ENCODE results near the gene EIF2AK3. TPM values are rescaled to one million over a fixed set of nuclear protein-coding genes. Genes with fewer than 3 reads are reported as not detected.

The EIF2AK3 gene
- polyA plus RNA-seq, 3 donors, result 2.0 to 6.6 (median 2.3) TPM

GRCh38 chr2:88639865-88640264, 12.6 kb upstream of the EIF2AK3 start:
- TF ChIP-seq CTCF (IDR thresholded peaks at IDR 0.05), result no peak
- Mint-ChIP-seq H3K27ac (no peak overlapping the region), H3K4me3 (no peak overlapping the region), H3K9me3 (peaks cover 6 to 24% (median 12%) of the 10 kb centered on the region in 7 donors), H3K27me3 (ENCODE audit: low read depth in 3 of 3) (peaks cover 3 to 5% (median 4%) of the 10 kb centered on the region in 3 donors), H3K36me3 (no peaks in the 10 kb centered on the region), H3K4me1 (no peaks in the 10 kb centered on the region)
- H3K9ac ChIP-seq (ENCODE audit: insufficient read depth, low read length, poor library complexity, severe bottlenecking), result no peak overlapping the region
- DNase-seq, result no peak
- no peaks in the 10 kb centered on the region for H3K27me3 ChIP-seq (ENCODE audit: control insufficient read depth in 2 of 2, insufficient read depth in 2 of 2, low read length in 2 of 2)
- no peaks in the 10 kb centered on the region for H3K4me1 ChIP-seq (ENCODE audit: control insufficient read depth in 1 of 2, insufficient read depth in 2 of 2, low read length in 2 of 2)
- H3K4me2 ChIP-seq (replicated peaks; ENCODE audit: extremely low read depth, low read length, poor library complexity, severe bottlenecking), result no peak overlapping the region
- H4K20me1 ChIP-seq (ENCODE audit: insufficient read depth, low read length), result no peaks in the 10 kb centered on the region
- intact Hi-C loops (cut with micrococcal nuclease), result no loop called here
- H3K27ac ChIP-seq (ENCODE audit: low read depth in 1 of 2, low read length in 2 of 2), result no peak overlapping the region
- H3K79me2 ChIP-seq (ENCODE audit: insufficient read depth, low read length), result no peaks in the 10 kb centered on the region
- no peak overlapping the region for H2AFZ ChIP-seq (ENCODE audit: insufficient read depth, low read depth, low read length, poor library complexity, severe bottlenecking)
- H3K36me3 ChIP-seq (replicated peaks in 1 of 2; ENCODE audit: control insufficient read depth in 1 of 2, insufficient read depth in 2 of 2, low read length in 2 of 2), result no peaks in the 10 kb centered on the region
- no CpG with 5 or more reads among the region's 1 CpG for WGBS (ENCODE audit: insufficient coverage)
- H3K4me3 ChIP-seq (replicated peaks in 1 of 3; ENCODE audit: low read depth in 2 of 3, low read length in 3 of 3), result no peak overlapping the region
- peaks cover 0 to 12% of the 10 kb centered on the region in 2 donors for H3K9me3 ChIP-seq (replicated peaks in 1 of 2; ENCODE audit: control insufficient read depth in 1 of 2, insufficient read depth in 1 of 2, low read length in 2 of 2)

GRCh38 chr2:88638743-88639142, 11.5 kb upstream of the EIF2AK3 start:
- no CpG with 5 or more reads among the region's 3 CpGs for WGBS (ENCODE audit: insufficient coverage)
- Mint-ChIP-seq H3K27ac (no peak overlapping the region), H3K36me3 (no peaks in the 10 kb centered on the region), H3K4me3 (no peak overlapping the region), H3K9me3 (peaks cover 6 to 23% (median 11%) of the 10 kb centered on the region in 7 donors), H3K27me3 (ENCODE audit: low read depth in 3 of 3) (peaks cover 2 to 3% (median 3%) of the 10 kb centered on the region in 3 donors), H3K4me1 (no peaks in the 10 kb centered on the region)
- Histone ChIP-seq H3K9me3 (replicated peaks in 1 of 2; ENCODE audit: control insufficient read depth in 1 of 2, insufficient read depth in 1 of 2, low read length in 2 of 2) (peaks cover 0 to 12% of the 10 kb centered on the region in 2 donors), H2AFZ (ENCODE audit: insufficient read depth, low read depth, low read length, poor library complexity, severe bottlenecking) (no peak overlapping the region), H3K4me3 (replicated peaks in 1 of 3; ENCODE audit: low read depth in 2 of 3, low read length in 3 of 3) (no peak overlapping the region), H3K9ac (ENCODE audit: insufficient read depth, low read length, poor library complexity, severe bottlenecking) (no peak overlapping the region), H3K4me1 (ENCODE audit: control insufficient read depth in 1 of 2, insufficient read depth in 2 of 2, low read length in 2 of 2) (no peaks in the 10 kb centered on the region), H3K27ac (ENCODE audit: low read depth in 1 of 2, low read length in 2 of 2) (no peak overlapping the region), H3K36me3 (replicated peaks in 1 of 2; ENCODE audit: control insufficient read depth in 1 of 2, insufficient read depth in 2 of 2, low read length in 2 of 2) (no peaks in the 10 kb centered on the region), H4K20me1 (ENCODE audit: insufficient read depth, low read length) (no peaks in the 10 kb centered on the region), H3K27me3 (ENCODE audit: control insufficient read depth in 2 of 2, insufficient read depth in 2 of 2, low read length in 2 of 2) (no peaks in the 10 kb centered on the region), H3K79me2 (ENCODE audit: insufficient read depth, low read length) (no peaks in the 10 kb centered on the region), H3K4me2 (replicated peaks; ENCODE audit: extremely low read depth, low read length, poor library complexity, severe bottlenecking) (no peak overlapping the region)
- no peak for TF ChIP-seq CTCF (IDR thresholded peaks at IDR 0.05)
- intact Hi-C loops (cut with micrococcal nuclease), result no loop called here
- DNase-seq, result no peak

Data from CD14-positive monocyte (primary cell).